A204.1 (cell line): Measurements from ENCODE around the gene RIBC2.

Source experiments
- FAIRE-seq: peaks from 2 replicates; lab custom pipeline; 2012; peaks lifted over from hg19 to GRCh38; lab: Jason Lieb, UNC

Gene RIBC2

DNA sequence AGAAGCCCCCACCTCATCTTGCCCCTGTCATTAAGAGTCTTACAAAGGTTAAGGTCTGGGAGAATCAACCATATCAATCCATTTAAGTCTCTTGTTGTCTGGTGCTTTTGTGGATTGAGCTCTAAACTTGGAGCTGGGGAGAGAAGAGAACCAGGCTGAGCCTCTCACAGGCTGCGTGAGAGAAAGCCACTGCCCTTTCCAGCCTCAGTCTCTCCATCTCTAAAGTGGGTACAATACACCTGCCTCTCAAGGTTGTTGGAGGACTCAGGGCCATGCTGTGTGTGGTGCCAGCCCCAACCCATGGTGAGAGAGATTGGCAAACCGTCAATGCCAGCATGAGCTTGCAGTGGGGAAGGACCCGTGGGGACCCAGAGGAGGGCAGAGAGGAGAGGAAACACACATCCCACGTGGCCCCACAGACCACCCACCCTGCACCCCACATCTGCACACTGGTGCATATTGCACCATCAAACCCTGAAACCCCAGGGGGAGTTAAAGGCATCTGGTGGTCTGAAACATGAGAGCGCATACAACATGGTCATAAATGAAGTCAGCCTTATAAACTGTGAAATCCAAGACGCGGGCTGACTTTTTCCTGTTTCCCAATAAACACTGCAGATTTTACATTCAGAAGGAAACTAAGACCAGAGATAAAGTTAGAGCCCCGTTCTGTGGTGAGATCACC lies 61.7 kb downstream of the RIBC2 start:
- no peak for FAIRE-seq

DNA sequence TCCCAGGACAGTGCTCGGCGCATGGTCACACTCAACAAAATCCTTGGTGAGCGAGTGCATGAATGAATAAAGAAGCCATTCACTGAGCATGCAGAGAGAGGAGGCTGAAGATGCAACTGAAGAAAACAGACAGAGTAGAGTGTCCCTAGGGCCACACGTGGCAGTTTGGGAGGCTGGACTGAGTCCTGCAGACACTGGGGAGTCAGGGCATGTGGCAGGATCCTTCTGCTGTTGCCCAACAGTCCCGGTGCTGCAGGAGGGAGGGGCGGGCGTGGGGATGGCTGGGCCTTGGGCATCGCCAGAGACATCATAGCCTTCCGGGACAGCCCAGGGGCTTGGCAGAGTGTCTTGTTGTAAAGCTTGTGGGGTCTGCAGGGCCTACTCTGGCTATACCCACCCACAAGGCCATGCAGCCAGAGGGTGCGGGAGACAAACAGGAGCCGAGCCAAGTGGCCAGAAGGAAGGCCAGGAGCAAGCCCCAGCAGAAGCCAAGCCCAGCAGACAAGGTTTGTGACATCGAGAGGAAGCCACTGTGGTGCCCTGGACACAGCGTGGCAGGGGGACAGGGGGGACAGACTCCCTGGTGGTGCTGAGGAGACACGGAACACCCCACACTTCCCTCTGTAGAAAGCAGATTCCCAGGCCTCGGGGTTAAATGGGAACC lies 62.5 kb downstream of the RIBC2 start:
- no peak for FAIRE-seq

GRCh38 chr22:45476814-45477213 lies 63.3 kb downstream of the RIBC2 start:
- FAIRE-seq: no peak

GRCh38 chr22:45477366-45478107 lies 64.0 kb downstream of the RIBC2 start:
- FAIRE-seq: no peak

GRCh38 chr22:45478108-45478771 lies 64.7 kb downstream of the RIBC2 start:
- no peak for FAIRE-seq

GRCh38 chr22:45480717-45481116 lies 67.2 kb downstream of the RIBC2 start:
- FAIRE-seq: no peak

- FAIRE-seq: no peak
Measured at GRCh38 chr22:45481661-45482060, 68.2 kb downstream of the RIBC2 start.
